Hepatocyte (in vitro differentiated cells): ENCODE measurements around the gene SPATC1L.

Experiments
- CTCF ChIP-seq: fragments of 200-600 bp; sonication (generic); IDR thresholded peaks from 2 replicates; pipeline ENCODE4 v1.5.1; 2016; ENCODE audit warnings: antibody characterized with exemption, mild to moderate bottlenecking; ENCODE audit not compliant: poor library complexity
- EZH2 ChIP-seq: fragments of 200-600 bp; sonication (generic); IDR thresholded peaks from 2 replicates; pipeline ENCODE4 v1.6.1; 2016; ENCODE audit warnings: antibody characterized with exemption, mild to moderate bottlenecking, borderline replicate concordance

- no peak for TF ChIP-seq CTCF
- TF ChIP-seq EZH2 = no peak
Observed at GRCh38 chr21:46158666-46159300, 25.5 kb downstream of the SPATC1L start.
